Measurements from ENCODE around the gene DGKB.

GRCh38 chr7:14385074-14385473, 517.5 kb downstream of the DGKB start:
- TF ChIP-seq POLR2A (IDR thresholded peaks at IDR 0.05) (no peak), EP300 (IDR thresholded peaks at IDR 0.05; ENCODE audit: low read depth) (no peak)
